HG02943 (cell line): ENCODE results near the gene OR2F2.

Experiments
- ATAC-seq: cut with Tn5 transposase; IDR thresholded peaks from one replicate; pipeline ENCODE4 v1.9.1; 2021; ENCODE audit warnings: mild to moderate bottlenecking, low read depth, moderate library complexity; ENCODE audit not compliant: unreplicated experiment

Gene OR2F2

GRCh38 chr7:143913945-143914615, 21.0 kb upstream of the OR2F2 start:
- no peak for ATAC-seq

GRCh38 chr7:143914938-143915652, 19.9 kb upstream of the OR2F2 start:
- ATAC-seq = no peak

GRCh38 chr7:143924851-143925250, 10.2 kb upstream of the OR2F2 start:
- no peak for ATAC-seq

GRCh38 chr7:143929224-143929920, 5.7 kb upstream of the OR2F2 start:
- ATAC-seq = no peak

GRCh38 chr7:143931739-143932138, 3.3 kb upstream of the OR2F2 start:
- no peak for ATAC-seq

GRCh38 chr7:143936087-143937009, 1.3 kb downstream of the OR2F2 start:
- no peak for ATAC-seq

- ATAC-seq = no peak
Measured at GRCh38 chr7:143938379-143939243, 3.6 kb downstream of the OR2F2 start.

- no peak for ATAC-seq
Measured at GRCh38 chr7:143945423-143945822, 10.4 kb downstream of the OR2F2 start.

GRCh38 chr7:143947111-143947510, 12.1 kb downstream of the OR2F2 start:
- ATAC-seq = no peak

- ATAC-seq = no peak
Measured at GRCh38 chr7:143948733-143949132, 13.7 kb downstream of the OR2F2 start.

- ATAC-seq = no peak
Measured at GRCh38 chr7:143953421-143953820, 18.4 kb downstream of the OR2F2 start.

GRCh38 chr7:143954135-143954534, 19.1 kb downstream of the OR2F2 start:
- no peak for ATAC-seq

- ATAC-seq = no peak
Measured at GRCh38 chr7:143954544-143954943, 19.5 kb downstream of the OR2F2 start, which contains the start of gene OR2F1. Gene OR2F1 (plus strand): TSS chr7:143954844. CDS start chr7:143959971, 5,127 bp downstream.

GRCh38 chr7:143958781-143959180, 23.7 kb downstream of the OR2F2 start:
- no peak for ATAC-seq

- no peak for ATAC-seq
Measured at GRCh38 chr7:143960813-143961610, 26.0 kb downstream of the OR2F2 start.

- ATAC-seq = no peak
Measured at GRCh38 chr7:143965280-143965679, 30.2 kb downstream of the OR2F2 start.

GRCh38 chr7:143967398-143967797, 32.4 kb downstream of the OR2F2 start:
- ATAC-seq = no peak

GRCh38 chr7:143973870-143974416, 38.9 kb downstream of the OR2F2 start:
- no peak for ATAC-seq
